Mesenchymal stem cell (in vitro differentiated cells and primary cell): ENCODE results near the gene SRRD. TPM values are rescaled to one million over a fixed set of nuclear protein-coding genes. Genes with fewer than 3 reads are reported as not detected.
A peak's percentile ranks its signal among the peaks of the same experiment; 100 is the strongest.

ENCODE experiments used
- DNase-seq: peaks from one replicate; pipeline ENCODE4 v3.0.0-alpha.2; 2013
- H2AFZ ChIP-seq: one replicate; pipeline ENCODE4 v1.6.1; 2013; ENCODE audit warnings: low read depth, mild to moderate bottlenecking, control low read depth, inconsistent platforms, low read length, moderate library complexity
- H2AK5ac ChIP-seq: 2 replicates; pipeline ENCODE4 v1.6.1; 2013; ENCODE audit warnings: low read length, moderate library complexity, mild to moderate bottlenecking, inconsistent platforms; ENCODE audit not compliant: severe bottlenecking
- H2BK120ac ChIP-seq: one replicate; pipeline ENCODE4 v1.6.1; 2013; ENCODE audit warnings: low read depth, mild to moderate bottlenecking, inconsistent platforms, low read length, moderate library complexity
- H2BK12ac ChIP-seq, 2 experiments: one replicate each; pipeline ENCODE4 v1.6.1; 2013; ENCODE audit warnings: inconsistent platforms in 2 of 2, low read length in 2 of 2, mild to moderate bottlenecking in 2 of 2, moderate library complexity in 2 of 2, control low read depth in 1 of 2
- H2BK15ac ChIP-seq: one replicate; pipeline ENCODE4 v1.6.1; 2013; ENCODE audit warnings: mild to moderate bottlenecking, low read depth, inconsistent platforms; ENCODE audit not compliant: poor library complexity, severe bottlenecking
- H2BK5ac ChIP-seq: 2 replicates; pipeline ENCODE4 v1.6.1; 2013; ENCODE audit warnings: low read depth, mild to moderate bottlenecking, low read length, control low read depth, inconsistent platforms; ENCODE audit not compliant: poor library complexity, severe bottlenecking
- H3K14ac ChIP-seq, 2 experiments: one replicate each; pipeline ENCODE4 v1.6.1; 2013; ENCODE audit warnings: inconsistent platforms in 2 of 2, low read length in 2 of 2, control low read depth in 1 of 2, mild to moderate bottlenecking in 1 of 2, moderate library complexity in 1 of 2
- H3K18ac ChIP-seq, 2 experiments: one replicate each; pipeline ENCODE4 v1.6.1; 2013; ENCODE audit warnings: inconsistent platforms in 2 of 2, low read length in 2 of 2, control low read depth in 1 of 2, low read depth in 1 of 2, mild to moderate bottlenecking in 1 of 2
- H3K23ac ChIP-seq, 2 experiments: one replicate each; pipeline ENCODE4 v1.6.1; 2013; ENCODE audit warnings: inconsistent platforms in 2 of 2, low read length in 2 of 2, mild to moderate bottlenecking in 2 of 2, moderate library complexity in 2 of 2, control low read depth in 1 of 2
- H3K27ac ChIP-seq: 2 replicates; pipeline ENCODE4 v1.5.1; 2013; ENCODE audit warnings: mild to moderate bottlenecking, moderate library complexity, low read length, control low read depth, inconsistent platforms; ENCODE audit not compliant: poor library complexity, severe bottlenecking
- H3K27me3 ChIP-seq, 2 experiments: 2 replicates each; pipeline versions ENCODE4 v1.6.1 to v1.7.0; 2013; ENCODE audit warnings: low read length in 2 of 2, mild to moderate bottlenecking in 2 of 2, moderate library complexity in 2 of 2, control low read depth in 1 of 2, inconsistent platforms in 1 of 2; ENCODE audit not compliant: control insufficient read depth in 1 of 2, insufficient read depth in 1 of 2
- H3K36me3 ChIP-seq, 2 experiments: 2 replicates each; pipeline versions ENCODE4 v1.6.1 to v1.7.0; 2013; ENCODE audit warnings: low read length in 2 of 2, control low read depth in 1 of 2, inconsistent platforms in 1 of 2, low read depth in 1 of 2, mild to moderate bottlenecking in 1 of 2; ENCODE audit not compliant: insufficient read depth in 2 of 2, control insufficient read depth in 1 of 2
- H3K4ac ChIP-seq, 2 experiments: one replicate each; pipeline ENCODE4 v1.6.1; 2013; ENCODE audit warnings: inconsistent platforms in 2 of 2, low read length in 2 of 2, mild to moderate bottlenecking in 2 of 2, moderate library complexity in 2 of 2, control low read depth in 1 of 2, low read depth in 1 of 2
- H3K4me1 ChIP-seq: 2 replicates; pipeline ENCODE4 v1.6.1; 2013; ENCODE audit warnings: low read depth, low read length, control low read depth; ENCODE audit not compliant: control insufficient read depth, insufficient read depth
- H3K4me2 ChIP-seq: 2 replicates; pipeline ENCODE4 v1.6.1; 2013; ENCODE audit warnings: low read length, mild to moderate bottlenecking, inconsistent platforms; ENCODE audit not compliant: poor library complexity, severe bottlenecking
- H3K4me3 ChIP-seq, 2 experiments: 2 replicates each; pipeline versions ENCODE4 v1.5.1 to v1.7.0; 2013; ENCODE audit warnings: low read length in 2 of 2, mild to moderate bottlenecking in 2 of 2, control low read depth in 1 of 2, low read depth in 1 of 2; ENCODE audit not compliant: insufficient read depth in 1 of 2
- H3K79me1 ChIP-seq: replicated peaks from 2 replicates; pipeline ENCODE4 v1.6.1; 2013; ENCODE audit warnings: mild to moderate bottlenecking, control low read depth, low read length, inconsistent platforms; ENCODE audit not compliant: poor library complexity, severe bottlenecking
- H3K9ac ChIP-seq: 2 replicates; pipeline ENCODE4 v1.7.0; 2013; ENCODE audit warnings: mild to moderate bottlenecking, low read length, moderate library complexity
- H3K9me3 ChIP-seq: 2 replicates; pipeline ENCODE4 v1.7.0; 2013; ENCODE audit warnings: mild to moderate bottlenecking, low read length; ENCODE audit not compliant: control insufficient read depth
- H4K8ac ChIP-seq: one replicate; pipeline ENCODE4 v1.6.1; 2013; ENCODE audit warnings: inconsistent platforms, mild to moderate bottlenecking, low read length, moderate library complexity
- H4K91ac ChIP-seq: one replicate; pipeline ENCODE4 v1.6.1; 2013; ENCODE audit warnings: mild to moderate bottlenecking, low read length, inconsistent platforms
- WGBS: methylation state at CpG from one replicate; pipeline ENCODE4 v1.1.7; 2013; ENCODE audit warnings: mixed read lengths; 5-methylcytosine and 5-hydroxymethylcytosine counted together
- polyA plus RNA-seq, 2 experiments: library from polyadenylated mRNA; stranded (reverse); fragments of 200-250 nt; gene quantifications; one replicate each; pipeline ENCODE4 v1.2.3, GENCODE V29; 2013

The SRRD gene
- polyA plus RNA-seq (2013, experiment 1 of 2), result 8.4 TPM
- 9.2 TPM for polyA plus RNA-seq (2013, experiment 2 of 2)

- no peaks in the 10 kb centered on the region for H3K27me3 ChIP-seq
- peak within 1 kb of the TSS in 1 of 2 experiments; percentile 94 for H3K14ac ChIP-seq
- peaks cover 3 to 37% of the 10 kb centered on the region in 2 experiments for H3K36me3 ChIP-seq
- H2BK5ac ChIP-seq, result peak within 1 kb of the TSS; percentile 90
- DNase-seq, result peak; percentile 91
- H3K9ac ChIP-seq, result peak within 1 kb of the TSS; percentile 98
- peak within 1 kb of the TSS in 1 of 2 experiments; percentile 22 for H2BK12ac ChIP-seq
- H4K8ac ChIP-seq, result peak within 1 kb of the TSS; percentile 96
- H2AFZ ChIP-seq, result peak within 1 kb of the TSS; percentile 72
- peak within 1 kb of the TSS; percentile 71 for H3K27ac ChIP-seq
- H3K23ac ChIP-seq, result peak within 1 kb of the TSS in 1 of 2 experiments; percentile 29
- peak within 1 kb of the TSS; percentile 96 for H3K4me2 ChIP-seq
- peak within 1 kb of the TSS; percentile 93 for H2BK15ac ChIP-seq
- peak within 1 kb of the TSS; percentile 83 for H4K91ac ChIP-seq
- H3K18ac ChIP-seq, result peak within 1 kb of the TSS; percentile 94 to 98
- peaks cover 28% of the 10 kb centered on the region for H3K79me1 ChIP-seq
- peak within 1 kb of the TSS; percentile 86 to 87 for H3K4me3 ChIP-seq
- peak within 1 kb of the TSS; percentile 98 to 99 for H3K4ac ChIP-seq
- peak within 1 kb of the TSS; percentile 25 for H2AK5ac ChIP-seq
- H3K4me1 ChIP-seq, result peaks cover 11% of the 10 kb centered on the region
- peak within 1 kb of the TSS; percentile 64 for H2BK120ac ChIP-seq
- under 1% methylated on average over 79 of the region's 85 CpGs for WGBS
- no peaks in the 10 kb centered on the region for H3K9me3 ChIP-seq
Measured at GRCh38 chr22:26483439-26484359, at the start of gene SRRD, which contains the start of gene HPS4. Gene SRRD (plus strand): TSS chr22:26483877. CDS start chr22:26483891, 14 bp downstream. Gene HPS4 (minus strand): TSS chr22:26483783. CDS start chr22:26481762, 2,021 bp downstream.

GRCh38 chr22:26435327-26436093 is 48.2 kb upstream of the SRRD start:
- Histone ChIP-seq H3K79me1 (peaks cover 34% of the 10 kb centered on the region), H3K27me3 (no peaks in the 10 kb centered on the region), H3K27ac (no peak overlapping the region), H2BK120ac (no peak overlapping the region), H3K4me1 (peaks cover 4% of the 10 kb centered on the region), H4K91ac (no peak overlapping the region), H4K8ac (no peak overlapping the region), H3K9me3 (no peaks in the 10 kb centered on the region), H3K36me3 (peaks cover 0 to 27% of the 10 kb centered on the region in 2 experiments), H3K4me2 (no peak overlapping the region), H2BK12ac (no peak overlapping the region), H2AFZ (no peak overlapping the region), H3K18ac (no peak overlapping the region), H3K4ac (no peak overlapping the region), H2BK15ac (no peak overlapping the region), H3K4me3 (no peak overlapping the region), H3K9ac (no peak overlapping the region), H2AK5ac (no peak overlapping the region), H3K23ac (no peak overlapping the region), H3K14ac (no peak overlapping the region), H2BK5ac (no peak overlapping the region)
- 84% methylated on average over 11 of the region's 11 CpGs for WGBS
- DNase-seq, result no peak

DNA sequence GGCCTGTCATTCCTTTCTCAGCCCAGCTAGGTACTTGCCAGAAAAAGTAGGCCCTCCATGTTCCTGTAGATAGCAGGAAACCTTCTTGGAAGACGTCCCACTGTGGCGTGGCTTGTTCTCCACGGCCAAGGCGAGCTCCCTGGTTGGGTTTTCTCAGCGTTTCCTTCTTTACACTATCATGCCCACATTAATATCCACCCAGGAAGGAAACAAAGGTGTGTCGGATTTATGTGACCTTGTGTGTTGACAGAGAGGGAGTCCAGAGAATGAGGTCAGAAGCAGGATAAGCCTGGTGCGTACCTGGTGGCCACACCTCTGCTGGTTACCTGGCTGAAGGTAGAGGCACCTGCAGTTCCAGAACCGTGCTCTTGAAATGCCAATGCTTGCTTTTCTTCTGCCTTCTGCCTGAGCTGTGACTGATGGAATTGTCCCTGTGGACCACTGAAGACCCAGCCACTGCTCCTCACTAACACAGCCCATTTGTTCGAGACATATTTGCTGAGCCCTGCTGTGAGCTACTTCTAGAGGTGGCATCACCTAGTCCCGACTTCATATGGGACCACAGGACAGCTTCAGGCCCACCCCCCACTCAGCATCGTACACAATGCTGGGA is 46.7 kb upstream of the SRRD start:
- H3K14ac ChIP-seq, result no peak overlapping the region
- no peak overlapping the region for H2BK12ac ChIP-seq
- no peak overlapping the region for H3K4ac ChIP-seq
- no peak overlapping the region for H3K27ac ChIP-seq
- peaks cover 0 to 27% of the 10 kb centered on the region in 2 experiments for H3K36me3 ChIP-seq
- H2AFZ ChIP-seq, result no peak overlapping the region
- no peaks in the 10 kb centered on the region for H3K9me3 ChIP-seq
- no peak overlapping the region for H3K4me3 ChIP-seq
- H2AK5ac ChIP-seq, result no peak overlapping the region
- no peak overlapping the region for H2BK15ac ChIP-seq
- H2BK5ac ChIP-seq, result no peak overlapping the region
- H3K18ac ChIP-seq, result no peak overlapping the region
- H3K4me1 ChIP-seq, result peaks cover 1% of the 10 kb centered on the region
- no peak overlapping the region for H2BK120ac ChIP-seq
- no peak overlapping the region for H3K23ac ChIP-seq
- H3K9ac ChIP-seq, result no peak overlapping the region
- no peak for DNase-seq
- peaks cover 31% of the 10 kb centered on the region for H3K79me1 ChIP-seq
- H4K8ac ChIP-seq, result no peak overlapping the region
- H3K27me3 ChIP-seq, result no peaks in the 10 kb centered on the region
- no peak overlapping the region for H4K91ac ChIP-seq
- no peak overlapping the region for H3K4me2 ChIP-seq
- 87% methylated on average over 10 of the region's 11 CpGs for whole genome bisulfite sequencing
